HG02763 (cell line): ENCODE data around the gene FBLIM1.

ENCODE experiments used
- ATAC-seq: cut with Tn5 transposase; IDR thresholded peaks from one replicate; pipeline ENCODE4 v1.9.1; 2021; ENCODE audit warnings: mild to moderate bottlenecking, moderate library complexity; ENCODE audit not compliant: unreplicated experiment

The FBLIM1 gene

DNA sequence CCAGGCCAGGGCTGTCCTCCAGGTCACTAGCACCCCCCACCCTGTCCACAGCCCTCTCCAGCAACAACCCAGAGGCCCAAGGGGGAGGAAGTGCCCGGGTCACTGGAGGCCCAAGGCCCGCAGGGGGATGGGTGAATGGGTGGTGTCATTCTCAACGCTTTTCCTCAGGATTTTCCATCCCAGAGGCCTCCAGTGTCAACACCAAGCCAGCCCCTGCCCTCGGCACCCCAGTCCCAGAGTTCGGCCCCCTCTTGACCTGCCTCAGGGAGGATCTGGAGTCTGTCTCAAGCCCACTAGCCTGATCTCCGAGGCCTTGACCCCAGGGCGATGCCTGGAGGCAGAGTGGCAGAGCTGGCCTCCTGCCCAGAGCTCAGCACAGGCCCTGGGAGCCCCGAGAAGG is 11.2 kb upstream of the FBLIM1 start:
- ATAC-seq = no peak

DNA sequence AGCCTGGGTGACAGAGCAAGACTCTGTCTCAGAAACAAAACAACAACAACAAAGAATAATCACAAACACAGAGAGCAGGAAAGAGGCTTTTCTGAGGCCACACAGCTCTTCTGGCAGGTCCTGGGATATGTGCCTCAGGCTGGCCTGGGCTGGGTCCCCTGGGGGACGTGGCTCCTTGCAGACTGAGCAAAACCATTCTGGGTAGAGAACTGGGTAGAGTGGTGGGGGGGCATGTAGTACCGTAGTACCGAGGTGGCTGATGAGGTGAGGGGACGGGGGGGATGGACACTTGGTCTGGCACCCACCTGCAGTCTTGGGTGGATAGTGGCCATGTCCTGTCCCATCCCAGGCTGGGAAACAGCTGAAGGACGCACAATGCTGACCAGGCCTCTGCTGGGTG is 10.3 kb upstream of the FBLIM1 start:
- ATAC-seq = no peak

DNA sequence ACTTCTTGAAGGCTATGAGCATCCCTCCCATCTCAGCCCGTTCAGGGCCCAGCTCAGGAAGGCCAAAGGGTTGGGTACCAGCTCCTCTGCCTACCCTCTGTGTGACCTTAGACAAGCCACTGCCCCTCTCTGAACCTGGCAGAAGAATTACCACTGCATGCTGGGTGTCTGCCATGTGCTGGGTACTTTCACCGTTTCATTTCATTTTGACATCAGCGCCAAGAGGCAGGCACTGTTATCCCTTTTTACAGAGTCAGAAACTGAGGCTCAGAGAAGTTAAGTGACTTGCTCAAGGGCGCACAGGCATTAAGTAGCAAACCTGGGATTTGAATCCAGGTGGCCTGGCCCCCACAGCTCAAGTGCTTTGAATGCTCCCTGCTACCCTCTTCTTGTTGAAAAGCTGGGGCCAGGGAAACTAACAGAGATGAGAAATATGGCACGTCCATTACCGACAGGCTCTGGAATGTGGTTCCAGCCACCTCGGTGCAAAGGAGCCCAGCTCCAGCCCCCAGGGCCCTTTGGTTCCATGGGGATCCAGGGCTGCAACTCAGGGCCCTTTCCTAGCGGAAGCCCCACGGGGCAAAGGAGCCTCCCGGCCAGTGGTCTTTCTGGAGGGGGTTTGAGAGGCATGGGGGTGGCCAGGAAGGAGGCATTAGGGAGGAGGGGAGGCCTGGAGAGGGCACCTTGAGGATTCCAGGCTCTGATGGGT is 9.8 kb upstream of the FBLIM1 start:
- no peak for ATAC-seq

DNA sequence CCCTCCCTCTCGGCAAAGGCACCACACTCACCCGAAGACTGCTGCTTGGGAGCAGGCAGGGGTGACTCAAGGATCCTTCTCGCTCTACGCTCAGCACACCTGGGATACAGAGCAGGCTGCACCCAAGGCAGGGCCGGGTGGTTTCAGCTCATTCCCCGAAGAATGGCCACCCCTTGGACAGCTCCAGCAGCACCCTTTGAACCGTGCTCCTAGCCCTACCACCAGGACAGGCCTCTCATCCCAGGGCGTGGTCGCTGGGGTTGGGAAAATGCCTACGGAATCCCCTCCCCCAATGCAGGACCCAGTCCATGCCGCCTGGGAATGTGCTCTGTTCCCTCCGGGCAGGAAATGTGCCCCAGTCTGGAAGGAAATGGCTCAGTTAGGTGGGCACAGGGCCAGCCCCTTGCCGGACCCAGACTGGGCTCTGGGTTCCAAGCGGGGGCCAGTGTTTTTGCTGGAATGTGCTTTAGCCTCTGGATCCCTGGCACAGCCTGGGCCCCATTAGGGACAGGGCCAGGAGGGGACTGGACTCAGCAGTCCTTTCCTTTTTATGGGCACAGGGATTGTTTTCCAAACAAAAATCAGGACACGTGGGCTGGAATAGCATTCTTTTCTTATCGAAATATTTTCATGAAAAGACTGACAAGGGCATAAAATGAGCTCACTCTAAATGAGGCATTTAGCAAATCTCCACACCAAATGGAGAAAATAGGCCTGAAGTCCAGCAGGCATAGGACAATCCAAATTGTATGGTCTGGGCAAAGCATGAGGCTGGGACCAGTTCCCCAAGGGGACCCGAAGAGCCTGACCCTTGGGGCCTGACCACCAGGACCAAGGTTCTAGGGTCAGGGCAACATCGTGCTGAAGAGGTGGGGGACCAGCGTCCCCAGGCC is 8.9 kb upstream of the FBLIM1 start:
- ATAC-seq = no peak

DNA sequence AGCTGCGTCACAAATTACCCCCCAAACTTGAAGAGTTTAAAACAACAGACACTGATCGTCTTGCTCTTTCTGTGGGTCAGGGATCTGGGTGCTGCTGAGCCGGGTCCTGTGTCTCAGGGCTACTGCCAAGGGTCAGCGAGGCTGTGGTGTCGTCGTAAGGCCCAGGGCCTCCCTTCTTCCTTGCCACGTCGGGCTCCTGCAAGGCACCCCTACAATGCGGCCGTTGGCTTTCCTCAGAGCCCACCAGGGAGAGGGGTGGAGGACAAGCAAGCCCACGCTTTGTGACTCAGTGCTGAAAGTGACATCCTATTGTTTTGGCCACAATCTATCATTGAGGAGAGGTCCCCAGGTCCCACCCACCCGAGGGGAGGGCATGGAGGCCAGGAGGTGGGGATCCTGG is 7.7 kb upstream of the FBLIM1 start:
- no peak for ATAC-seq

DNA sequence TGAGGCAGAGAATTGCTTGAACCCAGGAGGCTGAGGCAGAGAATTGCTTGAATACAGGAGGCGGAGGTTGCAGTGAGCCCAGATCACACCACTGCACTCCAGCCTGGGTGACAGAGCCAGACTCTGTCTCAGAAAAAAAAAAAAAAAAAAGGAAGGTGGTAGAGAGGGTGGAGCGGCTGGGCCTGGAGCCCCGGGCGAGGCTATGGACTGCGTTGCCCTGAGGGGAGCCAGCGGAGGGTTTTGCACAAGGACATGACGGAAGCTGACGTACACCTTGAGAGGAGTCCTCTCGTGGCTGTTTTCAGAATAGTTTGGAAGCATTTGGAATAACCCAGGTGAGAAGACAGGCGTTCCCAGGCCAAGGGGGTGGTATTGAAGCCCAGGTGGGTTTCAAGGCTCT is 6.9 kb upstream of the FBLIM1 start:
- no peak for ATAC-seq

DNA sequence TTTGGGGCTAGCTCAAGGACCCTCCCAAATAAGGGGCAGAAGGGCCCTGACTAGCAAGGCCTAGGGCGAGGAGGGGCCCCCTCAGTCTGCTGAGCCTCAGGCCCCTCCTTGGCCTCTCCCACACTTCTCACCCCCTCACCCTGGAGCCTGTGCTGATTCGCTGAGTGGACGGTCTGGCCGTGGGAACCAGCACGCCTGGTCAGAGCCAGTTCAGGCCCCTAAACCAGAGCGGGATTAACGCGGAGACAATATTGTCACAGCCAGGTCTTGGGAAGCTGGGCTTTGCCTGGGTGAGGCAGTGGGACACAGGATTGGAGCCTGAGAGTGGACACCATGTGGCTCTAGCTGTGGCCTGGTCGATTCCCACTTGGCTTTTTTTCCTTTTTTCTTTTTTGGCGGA is 4.8 kb upstream of the FBLIM1 start:
- ATAC-seq = no peak

DNA sequence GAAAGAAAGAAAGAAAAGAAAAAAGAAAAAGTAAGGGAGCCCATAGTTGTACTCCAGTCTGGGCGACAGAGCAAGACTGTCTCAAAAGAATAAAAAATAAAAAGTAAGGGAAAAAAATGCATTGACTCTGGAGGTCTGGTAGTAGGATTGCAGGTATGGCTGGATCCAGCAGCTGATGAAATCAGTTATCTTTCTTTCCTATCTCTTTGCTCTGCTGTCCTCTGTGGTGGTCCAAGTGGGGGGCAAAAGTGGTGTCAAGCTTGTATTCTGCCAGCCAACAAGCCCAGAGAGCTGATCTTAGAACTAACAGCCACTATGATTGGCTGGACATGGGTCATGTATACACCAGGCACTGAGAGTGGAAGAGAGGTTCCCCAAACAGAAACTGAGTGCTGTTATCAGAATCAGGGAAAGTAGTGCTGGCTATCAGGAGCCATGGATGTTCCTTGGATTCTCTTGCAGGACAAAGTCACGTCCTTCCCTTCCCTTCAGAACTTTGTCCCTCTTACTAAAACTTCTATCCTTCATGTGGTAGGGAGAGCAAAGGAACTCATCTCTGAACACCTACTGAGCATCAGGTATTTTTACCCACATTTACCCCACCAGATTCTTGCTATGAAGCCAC is 3.5 kb upstream of the FBLIM1 start:
- ATAC-seq = no peak

DNA sequence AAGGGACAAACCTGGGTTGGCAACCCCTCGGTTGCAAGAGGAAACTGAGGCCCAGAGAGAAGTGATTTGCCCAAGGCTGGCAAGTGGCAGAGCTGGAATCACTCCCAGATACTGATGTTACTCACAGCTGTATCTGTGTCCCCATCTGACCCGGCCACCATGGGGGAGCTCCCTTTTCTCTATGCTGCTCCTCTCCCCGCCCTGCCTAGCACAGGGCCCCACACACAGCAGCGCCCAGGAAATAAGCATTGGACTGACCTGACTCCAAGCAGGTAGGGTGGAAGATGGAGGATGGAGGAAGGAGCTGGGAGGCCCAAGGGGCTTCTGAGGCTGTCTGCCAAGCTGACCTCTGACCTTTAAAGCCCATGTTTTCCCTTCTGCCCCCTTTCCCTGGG is 3.0 kb upstream of the FBLIM1 start:
- no peak for ATAC-seq

DNA sequence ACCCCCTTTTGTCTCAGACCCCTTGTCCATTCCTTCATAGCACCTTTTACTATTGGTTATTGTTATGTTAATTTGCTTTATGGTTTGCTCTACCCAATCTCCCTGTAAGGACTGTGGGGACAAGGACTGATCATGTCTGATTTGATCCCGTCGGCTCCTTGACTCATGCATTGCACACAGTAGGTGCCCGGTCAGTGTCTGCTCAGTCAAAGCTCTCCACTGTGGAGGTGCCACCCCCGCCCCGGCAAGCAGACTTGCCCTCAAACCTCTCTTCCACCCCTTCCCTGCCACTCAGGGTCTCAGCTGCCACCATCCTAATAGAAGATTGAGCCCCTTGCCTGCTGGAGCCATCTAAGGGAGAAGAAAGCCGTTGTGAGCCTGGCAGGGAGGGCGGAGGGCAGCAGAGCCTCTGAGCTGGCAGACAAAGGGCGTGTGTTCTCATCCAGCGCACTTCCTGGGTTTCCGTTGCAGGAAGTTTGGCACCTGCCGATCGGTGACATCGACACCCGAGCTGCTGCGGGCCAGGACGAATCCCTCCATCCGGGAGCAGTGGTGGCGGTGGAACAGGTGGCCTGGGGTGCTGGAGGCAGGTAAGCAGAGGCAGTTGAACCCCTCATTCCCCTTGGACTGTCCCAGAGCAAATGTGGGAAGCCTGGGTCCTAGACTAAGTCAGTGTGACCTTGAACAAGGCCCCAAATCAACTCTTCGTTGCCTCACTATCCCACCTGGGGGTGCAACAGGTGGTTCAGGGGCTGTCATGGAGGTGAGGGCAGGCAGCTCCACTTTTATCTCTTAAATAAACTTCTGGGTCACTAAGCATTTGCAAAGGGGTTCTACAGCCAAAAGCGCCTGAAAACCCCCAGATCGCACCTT is 2.2 kb upstream of the FBLIM1 start:
- no peak for ATAC-seq

DNA sequence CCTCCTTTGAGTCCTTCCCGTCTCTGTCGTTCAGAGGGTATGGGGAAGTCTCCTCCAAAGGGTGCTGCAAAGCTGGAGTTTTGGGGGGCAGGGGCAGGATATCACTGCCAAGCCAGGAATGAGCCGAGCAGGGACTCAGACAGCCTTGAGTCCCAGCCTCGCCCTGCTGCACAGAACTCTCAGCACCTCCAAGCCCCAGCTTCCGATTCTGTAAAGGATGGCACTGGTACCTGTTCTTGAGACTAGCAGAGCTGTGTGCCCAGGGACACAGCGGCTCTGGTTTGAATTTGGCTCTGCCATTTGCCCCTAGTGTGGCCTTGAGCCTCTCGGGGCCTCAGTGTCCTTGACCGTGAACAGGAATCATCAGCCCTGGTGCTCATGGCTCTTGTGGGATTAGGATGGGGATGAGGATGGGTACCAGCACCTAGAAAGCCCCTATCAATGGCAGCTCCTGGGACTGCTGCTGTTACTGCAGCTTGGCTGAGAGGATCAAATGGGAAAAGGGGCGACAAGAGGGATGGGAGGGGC is 1.5 kb upstream of the FBLIM1 start:
- no peak for ATAC-seq

DNA sequence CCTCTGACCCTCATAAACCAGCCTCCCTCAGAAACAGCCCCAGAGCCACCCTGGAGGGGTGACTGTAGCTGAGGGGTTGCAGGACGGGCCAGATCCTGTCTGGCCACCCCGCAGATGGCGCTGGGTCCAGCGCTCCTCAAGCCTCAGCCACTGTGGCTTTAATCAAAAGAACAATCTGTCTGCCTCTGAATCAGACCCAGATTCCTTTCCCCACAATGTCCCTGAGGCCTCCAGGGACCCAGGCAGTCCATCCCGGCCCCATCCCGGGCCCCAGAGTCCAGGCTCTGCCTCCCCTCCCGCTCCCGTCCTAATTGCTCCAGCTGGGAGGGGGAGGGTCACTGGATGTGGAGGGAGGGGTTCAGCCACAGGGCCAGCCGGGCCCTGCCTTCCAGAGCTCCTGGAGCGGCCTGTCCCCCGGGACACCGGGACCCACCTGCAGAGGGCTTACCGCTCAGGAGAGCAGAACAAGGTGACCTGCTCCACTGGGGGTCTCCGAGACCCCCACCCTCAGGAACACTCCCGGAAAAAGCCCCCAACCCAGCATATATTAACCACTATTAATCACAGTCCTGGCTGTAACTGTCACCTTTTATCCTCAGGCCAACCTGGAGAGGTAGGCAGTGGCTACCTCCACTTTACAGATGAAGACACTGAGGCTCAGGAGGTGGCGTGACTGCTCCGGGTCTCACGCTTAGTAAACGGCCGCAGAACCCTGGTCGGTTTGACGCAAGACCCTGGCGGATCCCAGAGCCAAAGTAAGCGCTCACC is 836 bp upstream of the FBLIM1 start:
- ATAC-seq = no peak

DNA sequence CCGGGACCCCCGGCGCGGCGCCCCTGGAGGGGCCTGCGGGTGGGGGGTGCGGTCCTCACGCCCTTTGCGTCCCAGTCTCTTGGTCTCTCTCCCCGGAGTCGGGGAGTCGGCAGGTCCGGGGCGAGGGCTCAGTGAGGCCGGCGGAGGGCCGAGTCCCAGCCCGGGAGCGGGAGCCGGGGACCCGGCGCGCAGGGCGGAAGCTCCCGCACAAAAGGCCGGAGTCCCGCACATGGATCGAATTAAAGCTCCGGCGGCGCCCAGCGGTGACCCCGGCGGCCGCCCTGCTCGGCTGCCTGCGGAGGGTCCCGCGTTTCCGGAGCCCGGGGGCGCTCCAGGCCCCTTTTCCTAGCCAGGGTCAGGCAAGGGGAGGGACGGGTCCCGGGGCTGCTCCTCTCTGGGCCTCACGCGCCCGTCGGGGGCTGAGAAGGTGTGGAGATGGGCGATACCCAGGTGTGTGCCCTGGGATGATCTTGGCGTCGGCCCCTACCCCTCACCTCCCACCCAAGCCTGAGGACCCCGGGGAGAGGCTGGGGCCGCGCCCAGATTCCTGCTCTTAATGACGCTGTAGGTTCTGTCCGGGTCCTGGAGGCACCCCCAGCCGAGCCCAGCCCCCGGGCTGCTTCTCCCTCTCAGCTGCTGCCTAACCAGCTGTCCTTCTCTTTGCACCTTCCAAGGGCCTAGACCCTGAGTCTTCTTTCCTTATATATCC is 512 bp downstream of the FBLIM1 start:
- ATAC-seq = no peak

DNA sequence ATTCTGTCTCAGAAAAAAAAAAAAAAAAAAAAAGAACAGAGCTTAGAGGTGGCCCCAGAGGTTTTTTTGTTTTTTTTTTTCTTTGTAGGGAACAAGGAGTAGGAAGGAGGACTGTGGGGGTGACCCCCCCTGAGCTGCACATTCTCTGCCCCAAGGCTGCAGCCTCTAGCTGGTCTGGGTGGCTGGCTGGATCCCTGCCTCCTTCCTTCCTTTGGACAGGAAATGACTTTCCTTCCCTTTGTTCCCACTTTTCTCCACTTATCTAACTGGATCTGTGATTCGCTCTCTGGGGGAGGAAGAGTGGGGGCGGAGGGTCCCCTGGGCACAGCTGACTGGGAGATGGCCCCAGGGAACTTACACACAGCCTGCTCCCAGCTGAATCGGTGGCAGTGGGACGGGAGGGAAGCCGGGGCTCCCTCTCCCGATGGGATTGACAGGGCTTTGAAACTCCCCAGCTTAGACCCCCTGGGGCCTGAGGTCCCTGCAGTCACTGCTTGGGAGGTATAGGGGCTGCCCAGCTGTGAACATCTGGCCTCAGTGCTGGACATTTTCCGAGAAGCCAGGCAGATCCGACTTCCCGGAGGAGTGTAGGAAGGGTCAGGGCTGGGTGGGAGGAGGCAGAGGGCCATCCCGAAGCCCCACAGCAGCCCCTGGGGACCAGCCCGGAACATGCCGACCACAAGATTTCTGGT is 2.1 kb downstream of the FBLIM1 start:
- no peak for ATAC-seq

DNA sequence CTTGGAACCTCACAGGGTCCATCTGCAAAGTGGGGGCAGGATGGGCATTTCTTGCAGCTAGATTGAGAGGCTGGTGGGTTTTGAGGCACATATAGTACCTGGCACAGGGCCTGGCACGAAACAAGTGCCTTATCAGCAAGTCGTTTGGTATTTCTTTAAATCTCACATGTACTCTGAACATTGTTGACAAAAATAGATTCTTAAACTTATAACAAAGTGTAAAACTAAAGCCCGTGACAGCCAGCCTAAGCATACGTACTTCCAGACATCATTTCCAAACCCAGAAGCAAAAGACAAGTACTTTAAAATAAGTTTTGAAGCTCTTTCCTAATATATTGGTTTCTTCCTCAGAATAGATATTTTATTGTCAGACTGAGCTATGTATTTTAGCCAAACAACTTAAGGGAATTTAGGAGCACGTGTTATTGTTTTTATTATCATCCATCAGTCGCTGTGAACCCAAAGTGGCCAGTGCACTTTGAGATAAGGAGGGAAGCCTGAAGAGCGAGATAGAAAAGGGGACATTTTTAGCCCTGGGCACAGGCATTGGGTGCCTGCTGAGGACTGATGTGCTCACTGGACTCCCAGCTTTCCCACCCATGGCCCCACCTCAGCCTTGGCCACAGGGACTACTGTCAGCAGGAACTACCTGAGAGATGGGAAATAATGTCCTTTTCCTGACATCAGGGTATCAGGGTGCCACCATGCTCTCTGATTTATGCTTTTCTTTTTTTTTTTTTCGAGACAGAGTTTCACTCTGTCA is 3.0 kb downstream of the FBLIM1 start:
- ATAC-seq = no peak

DNA sequence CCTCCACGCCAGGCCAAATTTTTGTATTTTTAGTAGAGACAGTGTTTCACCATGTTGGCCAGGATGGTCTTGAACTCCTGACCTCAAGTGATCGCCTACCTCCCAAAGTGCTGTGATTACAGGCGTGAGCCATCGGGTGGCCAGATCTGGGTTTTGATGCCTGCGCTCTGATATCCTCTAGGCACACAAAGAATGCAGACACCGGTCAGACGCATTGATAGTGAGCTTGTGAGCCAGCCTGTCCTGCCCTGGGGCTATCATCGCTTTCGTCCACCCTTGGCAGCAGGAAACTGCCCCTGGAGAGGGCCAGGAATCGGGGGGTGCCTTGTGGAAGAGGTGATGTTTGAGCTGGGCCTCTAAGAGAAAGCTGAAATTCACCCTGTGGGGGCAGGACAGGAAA is 4.0 kb downstream of the FBLIM1 start:
- ATAC-seq = no peak

DNA sequence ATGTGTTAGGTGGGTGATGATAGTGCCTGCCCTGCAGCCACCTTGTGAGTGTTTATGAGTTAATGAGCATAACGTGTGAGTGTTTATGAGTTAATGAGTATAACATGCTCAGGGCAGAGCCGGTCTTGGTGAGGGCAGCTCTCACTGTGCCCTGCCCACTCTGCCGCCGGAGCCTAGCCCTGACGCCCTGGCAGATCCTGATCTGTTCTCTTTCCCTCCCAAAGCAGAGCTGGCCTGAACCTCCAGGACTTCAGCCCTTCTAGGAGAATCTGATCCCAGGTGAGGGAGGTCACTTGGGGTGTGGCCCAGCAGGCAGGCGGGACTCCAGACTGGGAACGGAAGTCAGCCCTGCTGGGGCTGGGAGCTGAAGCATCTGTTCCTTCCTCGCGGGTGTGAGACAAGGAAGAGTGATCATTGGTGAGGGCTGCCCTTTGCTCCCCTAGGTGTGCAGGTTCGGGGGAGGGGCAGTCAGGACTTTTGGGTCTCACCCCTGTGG is 5.7 kb downstream of the FBLIM1 start:
- no peak for ATAC-seq

DNA sequence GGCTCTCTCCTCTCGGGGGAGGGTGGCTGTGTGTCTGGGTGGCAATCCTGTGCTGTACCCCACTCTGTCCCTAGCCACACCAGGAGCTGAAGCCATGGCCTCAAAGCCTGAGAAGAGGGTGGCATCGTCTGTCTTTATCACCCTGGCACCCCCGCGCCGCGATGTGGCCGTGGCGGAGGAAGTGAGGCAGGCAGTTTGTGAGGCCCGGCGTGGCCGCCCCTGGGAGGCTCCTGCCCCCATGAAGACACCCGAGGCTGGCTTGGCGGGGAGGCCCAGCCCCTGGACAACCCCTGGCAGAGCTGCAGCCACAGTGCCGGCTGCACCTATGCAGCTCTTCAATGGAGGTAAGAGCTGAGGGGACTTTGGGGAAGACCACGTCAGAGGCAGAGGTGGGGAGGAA is 6.3 kb downstream of the FBLIM1 start:
- no peak for ATAC-seq
